Aorta (tissue), 5 donors: ENCODE results near the gene MSL1. TPM values are rescaled to one million over a fixed set of nuclear protein-coding genes. Genes with fewer than 3 reads are reported as not detected.

Experiments used
- ATAC-seq: fragments of 200-7000 bp; cut with Tn5 transposase; one replicate; pipeline ENCODE4 v1.9.1; 2022; ENCODE audit warnings: moderate library complexity; ENCODE audit not compliant: low FRiP score
- DNase-seq, 2 donors: peaks; one replicate each; pipeline ENCODE4 v3.0.0-alpha.2; 2020
- H3K27ac ChIP-seq, 2 donors: one replicate each; pipeline ENCODE4 v1.5.1; 2013; ENCODE audit warnings: low read length in 2 of 2, mild to moderate bottlenecking in 2 of 2, moderate library complexity in 2 of 2, control low read depth in 1 of 2, inconsistent platforms in 1 of 2, low read depth in 1 of 2
- H3K27me3 ChIP-seq, 2 donors: one replicate each; pipeline ENCODE4 v1.6.1; 2013; ENCODE audit warnings: control low read depth in 1 of 2, low read length in 1 of 2, mild to moderate bottlenecking in 1 of 2, moderate library complexity in 1 of 2; ENCODE audit not compliant: insufficient read depth in 2 of 2, control insufficient read depth in 1 of 2
- H3K36me3 ChIP-seq, 2 donors: one replicate each; pipeline ENCODE4 v1.6.1; 2013; ENCODE audit warnings: control low read depth in 1 of 2, low read length in 1 of 2, mild to moderate bottlenecking in 1 of 2; ENCODE audit not compliant: insufficient read depth in 2 of 2, control insufficient read depth in 1 of 2
- H3K4me1 ChIP-seq, 2 donors: one replicate each; pipeline ENCODE4 v1.6.1; 2013; ENCODE audit warnings: low read length in 2 of 2, control low read depth in 1 of 2, mild to moderate bottlenecking in 1 of 2, moderate library complexity in 1 of 2; ENCODE audit not compliant: insufficient read depth in 2 of 2, control insufficient read depth in 1 of 2
- H3K4me3 ChIP-seq, 2 donors: one replicate each; pipeline ENCODE4 v1.5.1; 2013; ENCODE audit warnings: low read length in 2 of 2, control low read depth in 1 of 2, mild to moderate bottlenecking in 1 of 2
- H3K9me3 ChIP-seq: one replicate; pipeline ENCODE4 v1.6.1; 2013; ENCODE audit warnings: mild to moderate bottlenecking, low read length; ENCODE audit not compliant: control insufficient read depth
- WGBS, 2 donors: extraction: QIAGEN DNeasy Blood & Tissue Kit; methylation state at CpG; one replicate each; pipeline ENCODE4 v1.1.7; 2013; 5-methylcytosine and 5-hydroxymethylcytosine counted together
- intact Hi-C, 2 donors: fragments of 100-400 bp; cut with DNase I; formaldehyde crosslinking; loops; one replicate each; pipeline versions ENCODE4 v1.14.2 to v1.15.0; 2022
- polyA plus RNA-seq, 2 donors: library from polyadenylated mRNA; stranded (reverse); fragments of 200-250 nt; gene quantifications; one replicate each; pipeline ENCODE4 v1.2.3, GENCODE V29; 2013
- total RNA-seq, 2 donors: library from RNA; stranded (reverse); fragmentation: NEBNext Ultra II Directional; extraction: Animal tissue kit (Norgen Biotek cat#: 25700); gene quantifications; one replicate each; pipeline ENCODE4 v1.2.1, GENCODE V29; 2021
- donor health status: healthy with polysubstance abuse.
- donor health status: Bipolar disorder and iron deficiency.
- donor health status: DM: no; HTN: no; CAD: no.
- donor health status: DM: no; HTN: no; CAD: no.
- donor health status: DM: yes; HTN: yes; CAD: no.

Gene MSL1
- total and polyA plus RNA-seq, 4 donors, result 21.2 to 171 (median 90.7) TPM

DNA sequence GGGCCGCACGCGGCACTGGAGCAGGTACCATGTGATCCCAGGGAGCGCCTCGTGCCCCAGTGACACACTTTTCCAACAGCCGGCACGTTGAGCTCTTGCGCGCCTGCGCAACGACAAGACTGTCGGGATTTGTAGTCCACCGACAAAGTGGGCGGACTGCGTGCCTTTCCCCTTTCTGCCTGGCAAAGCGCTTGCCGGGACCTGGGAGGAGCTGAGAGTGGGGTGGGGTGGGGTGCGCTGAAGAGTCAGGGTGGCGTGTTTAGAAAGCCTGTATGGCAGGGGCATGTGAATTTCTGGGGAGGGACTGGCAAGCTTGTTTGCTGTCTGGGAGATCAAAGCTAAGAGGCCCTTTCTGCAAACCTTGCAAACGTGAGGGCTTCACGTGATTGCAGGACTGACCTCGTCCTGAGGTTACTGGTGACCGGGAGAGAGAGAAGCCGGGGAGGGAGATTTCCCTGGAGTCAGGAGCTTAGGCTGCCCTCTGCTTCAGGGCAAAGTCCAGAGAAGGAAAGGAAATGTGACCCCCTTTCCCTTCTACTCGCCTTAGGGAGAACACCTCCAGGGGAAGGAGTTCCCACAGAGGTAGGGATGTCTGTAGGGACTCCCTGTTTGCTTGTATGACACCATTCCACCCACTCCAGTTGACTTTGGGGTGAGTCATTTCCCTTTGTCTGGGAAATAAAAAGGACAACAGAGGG lies 21.0 kb upstream of the MSL1 start:
- 0 to 2% methylated on average over 25 of the region's 25 CpGs for WGBS, 2 donors
- intact Hi-C loops, result loop anchor here in 1 of 2 donors (10.0 kb wide), 1 partner anchor 184 kb away; the partner anchor contains the start of gene CDC6

DNA sequence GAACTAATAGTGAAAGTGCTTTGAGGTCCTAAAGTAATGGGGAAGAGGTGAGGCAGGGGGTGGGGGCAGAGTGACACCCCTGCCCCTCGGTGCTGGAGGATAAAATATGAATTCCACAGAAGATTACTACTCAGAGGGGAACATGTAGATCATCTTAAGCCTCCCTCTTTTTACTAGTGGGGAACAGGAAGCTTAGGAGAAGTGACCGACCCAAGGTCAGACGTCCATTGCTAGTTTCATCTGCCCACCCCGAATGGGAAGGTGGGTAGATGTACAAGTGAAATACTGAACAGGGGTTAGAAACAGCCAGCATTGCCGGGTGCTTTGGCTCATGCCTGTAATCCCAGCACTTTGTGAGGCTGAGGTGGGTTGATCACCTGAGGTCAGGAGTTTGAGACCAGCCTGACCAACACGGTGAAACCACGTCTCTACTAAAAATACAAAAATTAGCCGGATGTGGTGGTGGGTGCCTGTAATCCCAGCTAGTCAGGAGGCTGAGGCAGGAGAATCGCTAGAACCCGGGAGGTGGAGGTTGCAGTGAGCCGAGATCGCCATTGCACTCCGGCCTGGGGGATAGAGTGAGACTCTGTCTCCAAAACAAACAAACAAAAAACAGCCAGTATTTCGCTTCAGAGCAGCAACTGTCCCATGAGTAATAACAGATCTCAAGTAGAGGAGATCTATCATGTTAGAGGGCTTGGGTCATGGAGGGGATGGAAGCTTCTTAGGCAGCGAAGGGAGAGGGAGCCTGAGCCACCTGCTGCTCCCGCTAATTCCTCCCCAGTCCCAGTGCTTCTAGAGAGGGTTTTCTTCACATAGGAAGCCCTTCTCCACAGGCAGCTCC lies 20.2 kb upstream of the MSL1 start:
- Histone ChIP-seq H3K4me3 (no peak overlapping the region), H3K27me3 (no peaks in the 10 kb centered on the region), H3K9me3 (no peaks in the 10 kb centered on the region), H3K27ac (peak overlapping the region in 1 of 2 donors; percentile 88), H3K4me1 (no peaks in the 10 kb centered on the region), H3K36me3 (peaks cover 0 to 3% of the 10 kb centered on the region in 2 donors)
- intact Hi-C loops, result loop anchor here in 1 of 2 donors (10.0 kb wide), 1 partner anchor 183 kb away; the partner anchor contains the start of gene CDC6
- ATAC-seq (no peak), DNase-seq (no peak)
- WGBS, 2 donors, result 74 to 79% methylated on average over 16 of the region's 16 CpGs

More for the DNA sequence above, 21.0 kb upstream of the MSL1 start:
- Histone ChIP-seq H3K36me3 (peaks cover 0 to 5% of the 10 kb centered on the region in 2 donors), H3K27me3 (no peaks in the 10 kb centered on the region), H3K4me1 (no peaks in the 10 kb centered on the region), H3K27ac (peak overlapping the region; percentile 57 to 88), H3K4me3 (peak overlapping the region in 1 of 2 donors; percentile 76), H3K9me3 (no peaks in the 10 kb centered on the region)
- DNase-seq (peak; percentile 99), ATAC-seq (peak; percentile 85)

DNA sequence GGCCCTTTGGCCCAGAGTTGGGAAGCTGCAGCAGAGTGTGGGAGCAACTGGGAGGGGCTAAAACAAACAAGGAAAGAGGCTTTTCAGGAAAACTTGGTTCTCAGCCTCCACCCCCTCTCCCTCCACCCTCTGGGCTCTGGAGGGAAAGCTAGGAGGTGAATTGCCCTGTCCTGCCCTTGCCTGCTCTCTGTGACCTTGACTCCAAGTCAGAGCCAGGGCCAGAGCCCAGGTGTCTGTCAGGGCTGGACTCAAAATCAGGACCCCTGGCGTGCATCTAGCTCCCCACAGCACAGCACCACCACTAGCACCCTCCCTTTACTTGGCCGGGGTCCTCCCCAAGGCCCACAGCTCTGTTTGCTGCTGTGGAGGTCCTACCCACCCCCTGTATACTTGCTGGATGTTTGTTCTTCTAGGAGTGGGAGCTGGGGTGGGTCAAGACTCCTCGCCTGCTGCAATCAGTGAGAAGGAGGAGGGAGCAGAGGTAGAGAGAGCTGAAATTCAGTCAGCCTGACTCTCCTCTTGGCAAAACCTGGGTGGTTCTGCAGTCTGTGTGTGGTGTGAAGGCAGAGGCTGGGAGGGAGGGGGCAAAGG lies 18.6 kb upstream of the MSL1 start:
- WGBS, 2 donors, result 58 to 63% methylated on average over 3 of the region's 3 CpGs
- DNase-seq (no peak), ATAC-seq (no peak)
- intact Hi-C loops, result loop anchor here in 1 of 2 donors (10.0 kb wide), 1 partner anchor 182 kb away; the partner anchor contains the start of gene CDC6
- no peaks in the 10 kb centered on the region for H3K9me3 ChIP-seq
- H3K4me1 ChIP-seq, result peaks cover 0 to 3% of the 10 kb centered on the region in 2 donors
- H3K27ac ChIP-seq, result no peak overlapping the region
- H3K4me3 ChIP-seq, result no peak overlapping the region
- H3K27me3 ChIP-seq, result no peaks in the 10 kb centered on the region
- H3K36me3 ChIP-seq, result no peaks in the 10 kb centered on the region

DNA sequence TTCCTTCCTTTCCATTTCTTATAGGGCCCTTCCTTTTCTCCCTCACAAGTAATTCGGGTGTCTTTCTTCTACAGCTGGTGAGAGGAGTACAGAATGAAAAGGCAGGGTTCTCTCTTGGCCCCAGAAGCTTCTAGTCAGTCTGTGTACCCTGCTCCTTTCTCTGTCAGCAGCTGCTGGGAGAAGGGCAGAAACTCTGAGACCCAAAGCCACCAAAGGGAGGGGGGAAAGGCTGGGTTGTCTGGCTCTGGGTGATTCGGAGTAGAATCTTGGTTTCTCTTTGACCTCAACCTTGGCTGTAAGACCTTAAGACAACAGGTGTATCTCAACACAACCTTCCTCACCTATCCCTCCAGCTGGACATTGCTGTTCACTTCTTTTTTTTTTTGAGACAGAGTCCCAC lies 18.1 kb upstream of the MSL1 start:
- Histone ChIP-seq H3K9me3 (no peaks in the 10 kb centered on the region), H3K36me3 (no peaks in the 10 kb centered on the region), H3K4me3 (no peak overlapping the region), H3K27ac (no peak overlapping the region), H3K4me1 (peaks cover 0 to 3% of the 10 kb centered on the region in 2 donors), H3K27me3 (no peaks in the 10 kb centered on the region)
- no peak for ATAC-seq
- no peak for DNase-seq
- 48 to 54% methylated on average over 2 of the region's 2 CpGs for WGBS, 2 donors
- intact Hi-C loops, result loop anchor here in 1 of 2 donors (10.0 kb wide), 1 partner anchor 181 kb away; the partner anchor contains the start of gene CDC6

DNA sequence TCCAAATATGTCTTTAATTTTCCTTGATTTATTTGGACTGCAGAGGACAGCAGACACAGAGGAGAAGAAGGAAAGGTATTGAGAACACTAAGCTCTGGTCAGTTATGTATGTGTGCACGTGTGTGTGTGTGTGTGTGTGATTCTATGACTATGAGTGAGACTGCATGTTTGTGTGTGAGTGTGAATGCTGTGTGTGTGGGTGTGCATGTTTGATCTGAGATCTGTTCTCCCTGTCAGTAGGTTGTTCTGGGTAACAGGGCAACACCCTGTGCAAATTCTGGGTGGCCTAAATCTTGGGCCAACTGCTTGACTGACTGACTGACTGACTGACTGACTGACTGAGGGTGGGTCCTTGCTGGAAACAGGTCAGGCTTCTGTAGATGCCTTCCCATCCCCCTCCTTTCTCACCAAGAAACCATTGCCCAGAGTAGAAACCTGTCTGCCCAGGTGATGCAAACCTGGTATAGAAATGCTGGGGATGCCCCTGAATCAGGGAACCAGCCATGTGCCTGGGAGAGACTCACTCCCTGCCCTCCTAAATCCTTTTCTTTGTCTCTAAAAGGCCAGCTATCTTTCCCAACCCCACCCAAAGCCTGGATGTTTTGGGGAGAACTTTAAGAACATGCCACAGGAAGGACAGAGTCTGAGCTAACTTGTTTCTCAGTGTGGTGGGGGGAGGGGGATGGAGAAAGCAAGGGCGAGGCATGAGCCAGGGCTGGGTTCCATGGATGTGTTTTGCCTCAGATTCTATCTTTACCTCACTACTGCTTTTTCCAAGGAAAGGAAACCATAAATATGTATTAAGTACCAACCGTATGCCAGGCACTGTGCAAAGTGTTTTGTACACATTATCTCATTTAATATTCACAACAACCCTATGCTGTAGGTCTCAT lies 16.9 kb upstream of the MSL1 start:
- no peak overlapping the region for H3K4me3 ChIP-seq
- no peaks in the 10 kb centered on the region for H3K9me3 ChIP-seq
- intact Hi-C loops, result loop anchor here in 1 of 2 donors (10.0 kb wide), 1 partner anchor 180 kb away; the partner anchor contains the start of gene CDC6
- H3K27ac ChIP-seq, result no peak overlapping the region
- ATAC-seq (no peak), DNase-seq (no peak)
- 34 to 42% methylated on average over 3 of the region's 3 CpGs for WGBS, 2 donors
- no peaks in the 10 kb centered on the region for H3K36me3 ChIP-seq
- H3K4me1 ChIP-seq, result peaks cover 2 to 3% of the 10 kb centered on the region in 2 donors
- H3K27me3 ChIP-seq, result no peaks in the 10 kb centered on the region

DNA sequence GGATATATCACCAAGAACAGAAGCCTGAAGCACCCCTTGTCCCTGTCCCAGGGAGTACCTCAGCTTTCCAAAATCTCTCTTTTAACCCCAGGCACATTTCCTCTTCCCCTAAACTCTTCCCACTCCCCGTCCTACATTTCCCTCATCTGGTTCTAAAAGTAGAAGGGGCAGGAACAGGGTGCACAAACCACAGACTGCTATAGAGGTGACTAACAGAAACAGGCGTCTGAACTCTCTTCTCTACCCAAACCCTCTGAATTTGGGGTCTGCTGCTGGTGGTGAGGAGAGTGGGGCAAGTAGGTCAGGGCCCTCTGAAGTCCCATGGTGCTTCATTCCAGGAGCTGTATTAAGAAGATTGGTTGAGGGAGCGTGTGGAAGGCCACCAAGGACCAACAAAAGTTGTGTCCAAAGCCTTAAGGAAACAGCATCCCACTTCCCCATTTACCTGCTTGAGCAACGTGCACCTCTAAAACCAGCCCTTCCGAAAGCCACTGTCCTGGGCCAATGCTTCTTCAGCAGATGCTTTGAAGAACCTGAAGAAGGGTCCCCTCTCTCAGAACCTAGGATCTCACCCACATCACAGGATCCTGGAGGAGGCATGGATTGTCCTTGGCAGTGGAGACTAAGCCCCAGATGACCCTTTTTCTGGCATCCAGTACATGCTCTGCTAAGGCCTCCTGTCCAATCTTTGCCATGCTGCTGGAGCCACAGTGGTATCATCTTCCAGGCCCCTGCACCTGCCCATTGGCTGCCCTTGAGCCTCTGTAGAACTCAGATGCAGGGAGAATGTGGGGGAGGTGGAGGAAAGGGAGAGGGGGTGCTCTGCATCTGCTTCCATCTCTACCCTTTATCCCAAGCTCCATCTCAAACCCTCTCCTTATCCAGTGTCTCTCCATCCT lies 15.7 kb upstream of the MSL1 start:
- no peak overlapping the region for H3K4me3 ChIP-seq
- intact Hi-C loops, result loop anchor here in 1 of 2 donors (10.0 kb wide), 1 partner anchor 179 kb away; the partner anchor contains the start of gene CDC6
- ATAC-seq, result no peak

DNA sequence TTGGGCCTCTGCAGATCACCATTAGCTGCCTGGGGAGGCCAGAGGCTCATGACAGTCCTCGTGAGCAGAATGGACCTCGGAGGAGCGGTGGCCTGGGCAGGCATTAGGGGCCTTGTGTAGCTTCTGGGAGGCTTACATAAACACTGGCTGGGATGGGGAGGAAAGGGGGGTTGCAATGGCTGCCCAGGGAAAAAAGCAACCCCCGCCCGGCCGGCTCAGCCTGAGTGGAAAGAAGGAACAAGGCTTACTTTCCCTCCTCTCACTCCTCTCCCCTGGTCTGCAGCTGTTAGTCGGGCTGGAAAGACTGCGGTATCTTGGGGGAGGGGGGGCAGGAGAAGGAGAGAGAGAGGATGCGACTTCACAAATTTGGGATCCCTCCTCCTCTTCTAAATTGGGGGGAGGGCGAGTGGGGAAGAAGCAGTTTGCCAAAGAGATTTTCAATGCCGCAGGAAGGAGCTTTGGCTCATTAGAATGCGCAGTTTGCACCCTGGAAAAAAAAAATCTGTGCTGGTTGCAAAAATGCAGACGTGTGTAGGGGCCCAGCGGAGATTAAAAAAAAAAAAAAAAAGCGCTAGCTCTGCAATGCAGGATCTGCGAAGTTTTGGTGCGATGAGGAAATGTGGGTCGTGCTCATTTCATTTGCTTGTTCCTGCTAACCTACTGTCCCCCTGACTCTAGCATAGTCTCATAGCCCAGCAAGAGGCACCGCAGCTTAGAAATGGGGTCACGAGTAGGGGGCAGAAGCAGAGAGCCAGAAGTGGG lies 14.8 kb upstream of the MSL1 start:
- peak in 1 of 2 donors; percentile 63 for DNase-seq
- WGBS, 2 donors, result 52 to 54% methylated on average over 20 of the region's 20 CpGs
- H3K4me3 ChIP-seq, result no peak overlapping the region

More for the DNA sequence above, 15.7 kb upstream of the MSL1 start:
- Histone ChIP-seq H3K4me1 (peaks cover 3 to 4% of the 10 kb centered on the region in 2 donors), H3K9me3 (no peaks in the 10 kb centered on the region), H3K27me3 (no peaks in the 10 kb centered on the region), H3K27ac (peak overlapping the region in 1 of 2 donors; percentile 99), H3K36me3 (no peaks in the 10 kb centered on the region)
- DNase-seq, result no peak
- WGBS, 2 donors, result 86 to 91% methylated on average over 5 of the region's 5 CpGs

More for the DNA sequence above, 14.8 kb upstream of the MSL1 start:
- H3K27me3 ChIP-seq, result no peaks in the 10 kb centered on the region
- no peak for ATAC-seq
- peaks cover 3 to 4% of the 10 kb centered on the region in 2 donors for H3K4me1 ChIP-seq
- intact Hi-C loops, result loop anchor here in 1 of 2 donors (10.0 kb wide), 1 partner anchor 178 kb away; the partner anchor contains the start of gene CDC6
- H3K9me3 ChIP-seq, result no peaks in the 10 kb centered on the region
- H3K36me3 ChIP-seq, result no peaks in the 10 kb centered on the region
- H3K27ac ChIP-seq, result peak overlapping the region; percentile 48 to 99
